GM18861 (cell line): ENCODE data around the gene PSMB8.
"Not testable (repeated sequence)": the region's sequence is repeated elsewhere in the genome, so short reads cannot be mapped to it uniquely, and the experiment has no call there.

ENCODE experiments used
- ATAC-seq: cut with Tn5 transposase; IDR thresholded peaks from one replicate; pipeline ENCODE4 v1.9.1; 2021; ENCODE audit not compliant: unreplicated experiment

The PSMB8 gene

GRCh38 chr6:32843979-32844838 lies at the start of gene PSMB8:
Gene PSMB8 (minus strand): TSS chr6:32844047. CDS start chr6:32843996, 51 bp downstream.
- peak; percentile 47 for ATAC-seq

- no peak for ATAC-seq
Observed at GRCh38 chr6:32890831-32891230, 47.0 kb upstream of the PSMB8 start.

- no peak for ATAC-seq
Observed at GRCh38 chr6:32889533-32889932, 45.7 kb upstream of the PSMB8 start.

GRCh38 chr6:32888576-32888975 lies 44.7 kb upstream of the PSMB8 start:
- no peak for ATAC-seq

- ATAC-seq = no peak
Observed at GRCh38 chr6:32887616-32888015, 43.8 kb upstream of the PSMB8 start.

- no peak for ATAC-seq
Observed at GRCh38 chr6:32886681-32887383, 43.0 kb upstream of the PSMB8 start.

GRCh38 chr6:32885698-32886286 lies 41.9 kb upstream of the PSMB8 start:
- ATAC-seq = no peak

- ATAC-seq = no peak
Observed at GRCh38 chr6:32883789-32884188, 39.9 kb upstream of the PSMB8 start.

GRCh38 chr6:32882879-32883250 lies 39.0 kb upstream of the PSMB8 start:
- no peak for ATAC-seq

GRCh38 chr6:32880962-32881361 lies 37.1 kb upstream of the PSMB8 start:
- not testable (repeated sequence) for ATAC-seq

- no peak for ATAC-seq
Observed at GRCh38 chr6:32879691-32880090, 35.8 kb upstream of the PSMB8 start.

GRCh38 chr6:32876603-32877002 lies 32.8 kb upstream of the PSMB8 start:
- no peak for ATAC-seq

- ATAC-seq = not testable (repeated sequence)
Observed at GRCh38 chr6:32873947-32874346, 30.1 kb upstream of the PSMB8 start.

GRCh38 chr6:32868257-32868788 lies 24.5 kb upstream of the PSMB8 start:
- ATAC-seq = peak; percentile 35

- ATAC-seq = no peak
Observed at GRCh38 chr6:32867554-32868256, 23.9 kb upstream of the PSMB8 start.

- no peak for ATAC-seq
Observed at GRCh38 chr6:32867022-32867477, 23.2 kb upstream of the PSMB8 start.

GRCh38 chr6:32865724-32866443 lies 22.0 kb upstream of the PSMB8 start:
- ATAC-seq = no peak

GRCh38 chr6:32862725-32863124 lies 18.9 kb upstream of the PSMB8 start:
- ATAC-seq = no peak

- no peak for ATAC-seq
Observed at GRCh38 chr6:32860674-32861073, 16.8 kb upstream of the PSMB8 start.

GRCh38 chr6:32858194-32858593 lies 14.3 kb upstream of the PSMB8 start:
- ATAC-seq = no peak
